K562 (cell line): ENCODE results near the gene ARRB2. TPM values are rescaled to one million over a fixed set of nuclear protein-coding genes. Genes with fewer than 3 reads are reported as not detected.
A peak's percentile ranks its signal among the peaks of the same experiment; 100 is the strongest.

Source experiments
- HDAC8 ChIP-seq: fragments of 450-650 bp; IDR thresholded peaks from 2 replicates; pipeline ENCODE4 v1.6.1; 2016; ENCODE audit warnings: mild to moderate bottlenecking, missing genetic modification characterization, moderate library complexity, missing compliant biosample characterization
- JUN ChIP-seq, 2 experiments: sonication (generic) in 1 of 2; formaldehyde crosslinking in 1 of 2; IDR thresholded peaks; 2 replicates each; pipeline versions ENCODE4 v1.6.1 to v1.8.0; 2012 to 2022; ENCODE audit warnings: borderline replicate concordance in 2 of 2, mild to moderate bottlenecking in 2 of 2, improper control_type of control experiment in 1 of 2, low read depth in 1 of 2, low read length in 1 of 2, missing genetic modification reagents in 1 of 2
- KLF16 ChIP-seq: IDR thresholded peaks from 2 replicates; pipeline ENCODE4 v1.6.1; 2016; ENCODE audit warnings: antibody characterized with exemption
- PRMT5 ChIP-seq: sonication (generic); formaldehyde crosslinking; IDR thresholded peaks from 2 replicates; pipeline ENCODE4 v1.5.0; 2020; ENCODE audit warnings: missing genetic modification reagents
- RBM22 ChIP-seq: fragments of 200-400 bp; formaldehyde crosslinking; IDR thresholded peaks from 2 replicates; pipeline ENCODE4 v1.6.1; 2018; ENCODE audit warnings: low read length, low read depth; ENCODE audit not compliant: poor library complexity, severe bottlenecking
- ZEB2 ChIP-seq: fragments of 450-650 bp; IDR thresholded peaks from 2 replicates; pipeline ENCODE4 v1.6.1; 2016
- ZNF212 ChIP-seq: fragments of 450-650 bp; formaldehyde crosslinking; IDR thresholded peaks from 2 replicates; pipeline ENCODE4 v1.4.0; 2020; ENCODE audit warnings: mild to moderate bottlenecking
- ZNF551 ChIP-seq: fragments of 250-450 bp; sonication (Bioruptor Pico); IDR thresholded peaks from 2 replicates; pipeline ENCODE4 v1.5.0; 2021; ENCODE audit warnings: mild to moderate bottlenecking, moderate library complexity
- ZNF785 ChIP-seq: fragments of 250-450 bp; sonication (Bioruptor Pico); IDR thresholded peaks from 2 replicates; pipeline ENCODE4 v1.4.0; 2020; ENCODE audit warnings: mild to moderate bottlenecking
- polyA plus RNA-seq, 8 experiments: library from polyadenylated mRNA; depleted of rRNA in 4 of 8; stranded (reverse) in 5 of 8; unstranded in 3 of 8; fragments of >200 nt; fragmentation: Nextera tagmentation in 2 of 8; fragmentation: Illumina TruSeq in 1 of 8; extraction: Ambion mirVana in 2 of 8; extraction: Trizol in 1 of 8; gene quantifications; 2 replicates each; pipeline versions ENCODE4 v1.2.1 to v1.2.3, GENCODE V29; 2011 to 2014; ENCODE audit warnings: inconsistent platforms in 1 of 8, missing spikeins in 1 of 8
- total RNA-seq, 7 experiments: library from RNA; depleted of rRNA in 6 of 7; stranded (reverse); fragments of >200 nt in 6 of 7; fragmentation: Illumina TruSeq in 2 of 7; extraction: Trizol in 2 of 7; gene quantifications; 2 replicates each; pipeline versions ENCODE4 v1.2.1 to v1.2.3, GENCODE V29; 2011 to 2021; ENCODE audit warnings: low replicate concordance in 1 of 7
- TF ChIP-seq, protein P1 (sequence below): fragments of 250-450 bp; sonication (Bioruptor Pico); IDR thresholded peaks from 2 replicates; pipeline ENCODE4 v1.8.0; 2022; ENCODE audit warnings: moderate library complexity, mild to moderate bottlenecking, inconsistent platforms
- TF ChIP-seq, protein P2 (sequence below): sonication (generic); formaldehyde crosslinking; IDR thresholded peaks from 2 replicates; pipeline ENCODE4 v1.4.0; 2020; ENCODE audit warnings: mild to moderate bottlenecking, missing genetic modification reagents
- TF ChIP-seq, protein P3 (sequence below), 2 experiments: fragments of 450-650 bp; IDR thresholded peaks; 2 replicates each; pipeline ENCODE4 v1.6.1; 2016; ENCODE audit warnings: mild to moderate bottlenecking in 2 of 2, borderline replicate concordance in 1 of 2, low read depth in 1 of 2, moderate library complexity in 1 of 2
- TF ChIP-seq, protein P4 (sequence below): fragments of 450-650 bp; IDR thresholded peaks from 2 replicates; pipeline ENCODE4 v1.6.1; 2017; ENCODE audit warnings: antibody characterized with exemption

The ARRB2 gene
- total and polyA plus RNA-seq, 9 of the 15 experiments (the other 6 are each of a cell fraction or from before 2014, with no cell fraction given), result 0.79 to 15.3 (median 8.8) TPM

DNA sequence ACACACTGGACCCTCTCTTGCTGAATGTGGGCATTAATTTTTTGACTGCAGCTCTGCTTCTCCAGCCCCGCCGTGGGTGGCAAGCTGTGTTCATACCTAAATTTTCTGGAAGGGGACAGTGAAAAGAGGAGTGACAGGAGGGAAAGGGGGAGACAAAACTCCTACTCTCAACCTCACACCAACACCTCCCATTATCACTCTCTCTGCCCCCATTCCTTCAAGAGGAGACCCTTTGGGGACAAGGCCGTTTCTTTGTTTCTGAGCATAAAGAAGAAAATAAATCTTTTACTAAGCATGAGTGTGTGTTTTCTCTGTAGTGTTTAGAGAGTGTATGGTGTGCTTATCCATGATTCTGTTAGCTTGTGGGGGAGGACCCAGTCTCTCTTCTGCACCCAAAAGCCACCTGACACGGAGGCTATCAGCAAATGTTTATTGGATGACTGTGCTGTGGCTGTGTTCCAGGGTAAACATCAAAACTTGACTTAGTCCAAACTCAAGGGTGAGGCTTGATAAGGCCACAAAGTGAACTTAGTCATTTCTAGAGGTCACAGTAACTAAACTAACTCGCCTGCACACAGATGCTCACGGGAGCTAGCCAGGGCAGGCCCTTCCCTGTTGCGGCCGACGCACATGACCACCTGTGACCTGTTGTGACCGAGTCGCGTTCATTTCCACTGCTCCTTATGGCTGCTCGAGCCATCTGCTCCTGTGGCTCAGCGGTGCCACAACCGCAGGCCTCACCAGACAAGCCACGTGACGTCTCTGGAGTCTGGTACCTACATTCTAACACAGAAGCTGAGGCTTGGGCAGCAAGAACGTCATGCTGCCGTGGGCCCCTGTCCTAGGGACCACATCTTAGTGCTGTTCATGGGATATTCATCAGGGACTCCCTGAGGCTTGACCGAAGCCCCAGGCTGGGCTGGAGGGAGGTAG is 11.0 kb downstream of the ARRB2 start (continued):
- TF ChIP-seq, protein P1, sequence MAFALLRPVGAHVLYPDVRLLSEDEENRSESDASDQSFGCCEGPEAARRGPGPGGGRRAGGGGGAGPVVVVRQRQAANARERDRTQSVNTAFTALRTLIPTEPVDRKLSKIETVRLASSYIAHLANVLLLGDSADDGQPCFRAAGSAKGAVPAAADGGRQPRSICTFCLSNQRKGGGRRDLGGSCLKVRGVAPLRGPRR (CRISPR knock-in tag), result no peak
- TF ChIP-seq KLF16 (peak; percentile 68), PRMT5 (CRISPR knock-in tag) (no peak), RBM22 (no peak), ZNF212 (CRISPR knock-in tag) (no peak), ZEB2 (peak; percentile 70), ZNF551 (no peak), HDAC8 (tag) (no peak), ZNF785 (CRISPR knock-in tag) (no peak), JUN (IDR thresholded peaks at IDR 0.05; ENCODE audit: borderline replicate concordance, low read depth, low read length) (peak; percentile 54; the same call in 1 of the 2 replicates), JUN (CRISPR knock-in tag; IDR thresholded peaks at IDR 0.05; ENCODE audit: borderline replicate concordance) (no peak)
- TF ChIP-seq, protein P2, sequence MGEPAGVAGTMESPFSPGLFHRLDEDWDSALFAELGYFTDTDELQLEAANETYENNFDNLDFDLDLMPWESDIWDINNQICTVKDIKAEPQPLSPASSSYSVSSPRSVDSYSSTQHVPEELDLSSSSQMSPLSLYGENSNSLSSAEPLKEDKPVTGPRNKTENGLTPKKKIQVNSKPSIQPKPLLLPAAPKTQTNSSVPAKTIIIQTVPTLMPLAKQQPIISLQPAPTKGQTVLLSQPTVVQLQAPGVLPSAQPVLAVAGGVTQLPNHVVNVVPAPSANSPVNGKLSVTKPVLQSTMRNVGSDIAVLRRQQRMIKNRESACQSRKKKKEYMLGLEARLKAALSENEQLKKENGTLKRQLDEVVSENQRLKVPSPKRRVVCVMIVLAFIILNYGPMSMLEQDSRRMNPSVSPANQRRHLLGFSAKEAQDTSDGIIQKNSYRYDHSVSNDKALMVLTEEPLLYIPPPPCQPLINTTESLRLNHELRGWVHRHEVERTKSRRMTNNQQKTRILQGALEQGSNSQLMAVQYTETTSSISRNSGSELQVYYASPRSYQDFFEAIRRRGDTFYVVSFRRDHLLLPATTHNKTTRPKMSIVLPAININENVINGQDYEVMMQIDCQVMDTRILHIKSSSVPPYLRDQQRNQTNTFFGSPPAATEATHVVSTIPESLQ (CRISPR knock-in tag), result no peak
- TF ChIP-seq, protein P3, sequence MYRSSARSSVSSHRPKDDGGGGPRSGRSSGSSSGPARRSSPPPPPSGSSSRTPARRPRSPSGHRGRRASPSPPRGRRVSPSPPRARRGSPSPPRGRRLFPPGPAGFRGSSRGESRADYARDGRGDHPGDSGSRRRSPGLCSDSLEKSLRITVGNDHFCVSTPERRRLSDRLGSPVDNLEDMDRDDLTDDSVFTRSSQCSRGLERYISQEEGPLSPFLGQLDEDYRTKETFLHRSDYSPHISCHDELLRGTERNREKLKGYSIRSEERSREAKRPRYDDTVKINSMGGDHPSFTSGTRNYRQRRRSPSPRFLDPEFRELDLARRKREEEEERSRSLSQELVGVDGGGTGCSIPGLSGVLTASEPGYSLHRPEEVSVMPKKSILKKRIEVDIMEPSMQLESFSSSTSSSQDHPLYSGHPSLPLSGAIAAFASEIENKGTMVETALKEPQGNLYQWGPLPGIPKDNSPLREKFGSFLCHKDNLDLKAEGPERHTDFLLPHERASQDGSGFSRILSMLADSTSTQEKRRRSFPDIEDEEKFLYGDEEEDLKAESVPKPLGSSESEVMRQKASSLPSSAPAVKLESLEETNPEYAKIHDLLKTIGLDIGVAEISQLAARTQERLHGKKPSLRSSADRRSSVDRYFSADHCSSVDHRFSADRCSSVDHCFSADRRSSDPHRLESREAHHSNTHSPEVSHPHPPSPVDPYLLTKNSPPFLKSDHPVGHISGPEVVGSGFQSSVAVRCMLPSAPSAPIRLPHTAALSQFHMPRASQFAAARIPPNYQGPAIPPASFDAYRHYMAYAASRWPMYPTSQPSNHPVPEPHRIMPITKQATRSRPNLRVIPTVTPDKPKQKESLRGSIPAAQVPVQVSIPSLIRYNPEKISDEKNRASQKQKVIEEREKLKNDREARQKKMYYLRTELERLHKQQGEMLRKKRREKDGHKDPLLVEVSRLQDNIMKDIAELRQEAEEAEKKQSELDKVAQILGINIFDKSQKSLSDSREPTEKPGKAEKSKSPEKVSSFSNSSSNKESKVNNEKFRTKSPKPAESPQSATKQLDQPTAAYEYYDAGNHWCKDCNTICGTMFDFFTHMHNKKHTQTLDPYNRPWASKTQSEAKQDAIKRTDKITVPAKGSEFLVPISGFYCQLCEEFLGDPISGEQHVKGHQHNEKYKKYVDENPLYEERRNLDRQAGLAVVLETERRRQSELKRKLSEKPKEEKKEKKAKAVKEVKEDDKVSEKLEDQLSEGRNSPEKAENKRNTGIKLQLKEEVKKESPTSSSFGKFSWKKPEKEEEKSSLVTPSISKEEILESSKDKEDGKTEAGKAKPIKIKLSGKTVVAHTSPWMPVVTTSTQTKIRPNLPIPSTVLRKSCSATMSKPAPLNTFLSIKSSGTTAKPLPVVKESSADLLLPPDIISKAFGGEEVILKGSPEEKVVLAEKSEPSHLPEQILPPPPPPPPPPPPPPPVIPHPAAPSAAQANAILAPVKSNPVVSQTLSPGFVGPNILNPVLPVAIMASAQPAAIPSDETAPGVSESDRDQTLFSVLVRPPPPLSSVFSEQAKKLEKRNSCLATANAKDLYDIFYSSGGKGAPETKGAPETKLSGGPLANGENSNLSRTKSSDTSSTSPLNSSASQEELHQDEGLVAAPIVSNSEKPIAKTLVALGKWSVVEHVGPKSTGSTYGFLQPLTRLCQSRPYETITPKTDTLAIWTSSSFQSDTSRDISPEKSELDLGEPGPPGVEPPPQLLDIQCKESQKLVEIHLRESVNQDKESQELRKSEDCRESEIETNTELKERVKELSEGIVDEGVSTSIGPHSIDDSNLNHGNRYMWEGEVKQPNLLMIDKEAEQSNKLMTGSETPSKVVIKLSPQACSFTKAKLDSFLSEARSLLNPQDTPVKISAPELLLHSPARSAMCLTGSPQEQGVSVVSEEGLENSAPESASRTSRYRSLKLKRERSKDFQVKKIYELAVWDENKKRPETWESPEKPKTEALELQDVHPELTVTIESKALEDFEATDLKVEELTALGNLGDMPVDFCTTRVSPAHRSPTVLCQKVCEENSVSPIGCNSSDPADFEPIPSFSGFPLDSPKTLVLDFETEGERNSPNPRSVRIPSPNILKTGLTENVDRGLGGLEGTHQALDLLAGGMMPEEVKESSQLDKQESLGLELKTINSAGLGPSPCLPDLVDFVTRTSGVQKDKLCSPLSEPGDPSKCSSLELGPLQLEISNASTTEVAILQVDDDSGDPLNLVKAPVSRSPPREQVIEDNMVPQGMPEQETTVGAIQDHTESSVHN (IDR thresholded peaks at IDR 0.05; ENCODE audit: borderline replicate concordance in 1 of 2, low read depth in 1 of 2), result peak in 1 of 2 experiments; percentile 94; a peak in 2 of 4 replicates
- TF ChIP-seq, protein P4, sequence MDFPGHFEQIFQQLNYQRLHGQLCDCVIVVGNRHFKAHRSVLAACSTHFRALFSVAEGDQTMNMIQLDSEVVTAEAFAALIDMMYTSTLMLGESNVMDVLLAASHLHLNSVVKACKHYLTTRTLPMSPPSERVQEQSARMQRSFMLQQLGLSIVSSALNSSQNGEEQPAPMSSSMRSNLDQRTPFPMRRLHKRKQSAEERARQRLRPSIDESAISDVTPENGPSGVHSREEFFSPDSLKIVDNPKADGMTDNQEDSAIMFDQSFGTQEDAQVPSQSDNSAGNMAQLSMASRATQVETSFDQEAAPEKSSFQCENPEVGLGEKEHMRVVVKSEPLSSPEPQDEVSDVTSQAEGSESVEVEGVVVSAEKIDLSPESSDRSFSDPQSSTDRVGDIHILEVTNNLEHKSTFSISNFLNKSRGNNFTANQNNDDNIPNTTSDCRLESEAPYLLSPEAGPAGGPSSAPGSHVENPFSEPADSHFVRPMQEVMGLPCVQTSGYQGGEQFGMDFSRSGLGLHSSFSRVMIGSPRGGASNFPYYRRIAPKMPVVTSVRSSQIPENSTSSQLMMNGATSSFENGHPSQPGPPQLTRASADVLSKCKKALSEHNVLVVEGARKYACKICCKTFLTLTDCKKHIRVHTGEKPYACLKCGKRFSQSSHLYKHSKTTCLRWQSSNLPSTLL, result no peak
